ENCODE measurements around the gene NIM1K.
"Not testable (repeated sequence)": the region's sequence is repeated elsewhere in the genome, so short reads cannot be mapped to it uniquely, and the experiment has no call there.

The NIM1K gene

GRCh38 chr5:43320846-43321245, 128.8 kb downstream of the NIM1K start:
- Histone ChIP-seq H3K27ac (ENCODE audit: low read length) (no peak overlapping the region), H3K9ac (ENCODE audit: low read length) (no peak overlapping the region), H3K36me3 (ENCODE audit: control insufficient read depth, low read depth, low read length) (no peaks in the 10 kb centered on the region), H3K4me1 (ENCODE audit: control insufficient read depth, low read depth, low read length) (no peaks in the 10 kb centered on the region), H3K27me3 (ENCODE audit: control insufficient read depth, insufficient read depth, low read length) (no peaks in the 10 kb centered on the region), H3K9me3 (ENCODE audit: control insufficient read depth, low read depth, low read length) (no peaks in the 10 kb centered on the region), H3K4me3 (ENCODE audit: low read length) (no peak overlapping the region)

GRCh38 chr5:43323488-43323887, 131.5 kb downstream of the NIM1K start:
- not testable (repeated sequence) for H3K27me3 ChIP-seq (ENCODE audit: control insufficient read depth, insufficient read depth, low read length); H3K36me3 ChIP-seq (ENCODE audit: control insufficient read depth, low read depth, low read length); H3K4me1 ChIP-seq (ENCODE audit: control insufficient read depth, low read depth, low read length); H3K27ac ChIP-seq (ENCODE audit: low read length); H3K9ac ChIP-seq (ENCODE audit: low read length); H3K4me3 ChIP-seq (ENCODE audit: low read length); H3K9me3 ChIP-seq (ENCODE audit: control insufficient read depth, low read depth, low read length)

GRCh38 chr5:43325624-43326023, 133.6 kb downstream of the NIM1K start:
- H3K36me3 ChIP-seq (ENCODE audit: control insufficient read depth, low read depth, low read length); H3K9ac ChIP-seq (ENCODE audit: low read length); H3K9me3 ChIP-seq (ENCODE audit: control insufficient read depth, low read depth, low read length); H3K27ac ChIP-seq (ENCODE audit: low read length); H3K27me3 ChIP-seq (ENCODE audit: control insufficient read depth, insufficient read depth, low read length); H3K4me1 ChIP-seq (ENCODE audit: control insufficient read depth, low read depth, low read length); H3K4me3 ChIP-seq (ENCODE audit: low read length): not testable (repeated sequence)
